ENCODE measurements around the gene MTA2. TPM values are rescaled to one million over a fixed set of nuclear protein-coding genes. Genes with fewer than 3 reads are reported as not detected.
"Not testable (repeated sequence)": the region's sequence is repeated elsewhere in the genome, so short reads cannot be mapped to it uniquely, and the experiment has no call there.

The MTA2 gene
- 172 TPM for total RNA-seq (ENCODE audit: unreplicated experiment)
- long read RNA-seq, partial matches to known transcripts: 3 of 8 reads
- long read RNA-seq, other reads (novel, unspliced or antisense): 1 of 8 reads

DNA sequence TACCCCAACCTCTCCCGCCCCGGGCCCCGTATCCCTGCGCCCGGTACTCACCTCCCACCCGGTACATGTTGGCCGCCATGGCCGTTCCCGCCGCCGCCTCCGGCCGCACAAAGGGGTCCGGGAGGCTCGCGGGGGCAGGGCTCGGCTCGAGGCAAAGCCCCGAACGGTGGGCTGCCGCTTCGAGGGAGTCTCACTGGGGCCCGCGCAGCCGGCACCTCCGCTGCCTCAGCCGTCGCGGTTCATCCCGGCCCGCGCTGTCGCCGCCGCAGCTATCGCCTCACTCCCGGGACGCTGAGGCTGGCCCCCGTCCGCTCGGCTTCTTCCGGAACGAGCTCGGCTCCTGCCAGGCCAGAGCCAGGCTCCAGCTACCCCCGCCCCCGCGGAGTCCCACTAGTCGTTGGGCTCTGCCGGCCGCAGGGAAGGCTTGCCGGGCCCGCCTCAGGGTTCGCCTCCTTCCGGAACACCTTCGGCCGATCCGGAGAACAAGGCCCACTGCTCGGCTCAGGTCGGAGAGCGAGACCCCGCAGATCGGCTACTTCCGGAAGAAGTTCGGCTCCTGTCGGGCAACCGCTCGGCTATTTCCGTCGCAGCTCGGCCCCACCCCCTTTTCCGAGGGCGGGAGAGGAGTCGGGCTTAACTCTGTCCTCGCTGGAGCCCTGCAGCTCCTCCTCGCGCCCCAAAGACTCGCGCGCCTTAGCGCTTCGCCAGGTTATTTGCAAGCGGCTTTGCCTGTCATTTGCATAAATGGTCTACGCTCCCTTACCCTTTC, at the start of gene MTA2:
Gene MTA2, minus strand, starts transcription at position 494 of the 769 bp plus-strand sequence. Its CDS starts 415 bp downstream, at position 79.
- Mint-ChIP-seq H3K4me1 (ENCODE audit: low read depth, unreplicated experiment) (peaks cover 23% of the 10 kb centered on the region), H3K4me3 (ENCODE audit: unreplicated experiment) (peak within 1 kb of the TSS; percentile 99), H3K36me3 (ENCODE audit: unreplicated experiment) (peaks cover 8% of the 10 kb centered on the region), H3K27ac (ENCODE audit: unreplicated experiment) (peak within 1 kb of the TSS; percentile 93), H3K9me3 (ENCODE audit: unreplicated experiment) (peaks cover 29% of the 10 kb centered on the region), H3K27me3 (ENCODE audit: unreplicated experiment) (peaks cover 27% of the 10 kb centered on the region)
- no peak for TF ChIP-seq CTCF (IDR thresholded peaks at IDR 0.05; ENCODE audit: partially characterized antibody, unreplicated experiment)
- peak; percentile 98 for DNase-seq

DNA sequence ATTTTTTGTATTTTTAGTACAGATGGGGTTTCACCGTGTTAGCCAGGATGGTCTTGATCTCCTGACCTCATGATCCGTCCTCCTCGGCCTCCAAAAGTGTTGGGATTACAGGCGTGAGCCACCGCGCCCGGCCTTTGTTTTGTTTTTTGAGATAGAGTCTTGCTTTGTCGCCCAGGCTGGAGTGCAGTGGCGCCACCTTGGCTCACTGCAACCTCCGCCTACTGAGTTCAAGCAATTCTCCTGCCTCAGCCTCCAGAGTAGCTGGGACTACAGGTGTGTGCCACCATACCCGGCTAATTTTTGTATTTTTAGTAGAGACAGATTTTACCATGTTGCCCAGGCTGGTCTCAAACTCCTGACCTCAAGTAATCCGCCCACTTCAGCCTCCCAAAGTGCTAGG, 48.6 kb upstream of the MTA2 start:
- peaks cover 12% of the 10 kb centered on the region for H3K4me1 Mint-ChIP-seq (ENCODE audit: low read depth, unreplicated experiment)

GRCh38 chr11:62649486-62649885, 47.8 kb upstream of the MTA2 start:
- Mint-ChIP-seq H3K4me1 (ENCODE audit: low read depth, unreplicated experiment) (peaks cover 15% of the 10 kb centered on the region), H3K27me3 (ENCODE audit: unreplicated experiment) (peaks cover 9% of the 10 kb centered on the region), H3K36me3 (ENCODE audit: unreplicated experiment) (no peaks in the 10 kb centered on the region), H3K9me3 (ENCODE audit: unreplicated experiment) (peaks cover 13% of the 10 kb centered on the region), H3K4me3 (ENCODE audit: unreplicated experiment) (no peak overlapping the region), H3K27ac (ENCODE audit: unreplicated experiment) (no peak overlapping the region)
- no peak for TF ChIP-seq CTCF (IDR thresholded peaks at IDR 0.05; ENCODE audit: partially characterized antibody, unreplicated experiment)
- DNase-seq: no peak

More for the DNA sequence above, 48.6 kb upstream of the MTA2 start:
- H3K9me3 Mint-ChIP-seq (ENCODE audit: unreplicated experiment): peaks cover 13% of the 10 kb centered on the region
- H3K27ac Mint-ChIP-seq (ENCODE audit: unreplicated experiment); H3K4me3 Mint-ChIP-seq (ENCODE audit: unreplicated experiment); H3K36me3 Mint-ChIP-seq (ENCODE audit: unreplicated experiment); DNase-seq; H3K27me3 Mint-ChIP-seq (ENCODE audit: unreplicated experiment): not testable (repeated sequence)

DNA sequence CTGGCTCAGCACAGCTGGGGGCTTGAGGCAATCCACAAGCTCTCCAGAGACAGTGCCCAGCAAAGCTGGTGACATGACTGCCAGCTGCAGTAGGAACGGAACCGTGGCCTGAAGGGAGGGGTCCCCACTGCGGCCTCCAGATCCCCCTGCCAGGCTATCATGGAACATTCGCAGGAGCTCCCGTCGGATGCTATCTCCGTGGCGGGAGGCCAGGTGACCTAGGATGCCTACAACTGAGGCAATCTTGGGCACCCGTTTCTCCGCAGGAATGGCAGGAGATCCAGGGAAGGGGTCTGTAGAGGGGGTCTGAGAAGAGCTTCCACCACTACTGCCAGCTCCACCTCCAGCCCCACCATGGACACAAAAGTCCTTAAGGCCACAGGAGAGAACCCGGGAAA, 47.3 kb upstream of the MTA2 start:
- peaks cover 15% of the 10 kb centered on the region for H3K4me1 Mint-ChIP-seq (ENCODE audit: low read depth, unreplicated experiment)
- H3K36me3 Mint-ChIP-seq (ENCODE audit: unreplicated experiment): no peaks in the 10 kb centered on the region
- no peak for DNase-seq
- H3K27ac Mint-ChIP-seq (ENCODE audit: unreplicated experiment): no peak overlapping the region
- H3K27me3 Mint-ChIP-seq (ENCODE audit: unreplicated experiment): peaks cover 9% of the 10 kb centered on the region
- H3K9me3 Mint-ChIP-seq (ENCODE audit: unreplicated experiment): peaks cover 13% of the 10 kb centered on the region
- TF ChIP-seq CTCF (IDR thresholded peaks at IDR 0.05; ENCODE audit: partially characterized antibody, unreplicated experiment): no peak
- H3K4me3 Mint-ChIP-seq (ENCODE audit: unreplicated experiment): no peak overlapping the region

DNA sequence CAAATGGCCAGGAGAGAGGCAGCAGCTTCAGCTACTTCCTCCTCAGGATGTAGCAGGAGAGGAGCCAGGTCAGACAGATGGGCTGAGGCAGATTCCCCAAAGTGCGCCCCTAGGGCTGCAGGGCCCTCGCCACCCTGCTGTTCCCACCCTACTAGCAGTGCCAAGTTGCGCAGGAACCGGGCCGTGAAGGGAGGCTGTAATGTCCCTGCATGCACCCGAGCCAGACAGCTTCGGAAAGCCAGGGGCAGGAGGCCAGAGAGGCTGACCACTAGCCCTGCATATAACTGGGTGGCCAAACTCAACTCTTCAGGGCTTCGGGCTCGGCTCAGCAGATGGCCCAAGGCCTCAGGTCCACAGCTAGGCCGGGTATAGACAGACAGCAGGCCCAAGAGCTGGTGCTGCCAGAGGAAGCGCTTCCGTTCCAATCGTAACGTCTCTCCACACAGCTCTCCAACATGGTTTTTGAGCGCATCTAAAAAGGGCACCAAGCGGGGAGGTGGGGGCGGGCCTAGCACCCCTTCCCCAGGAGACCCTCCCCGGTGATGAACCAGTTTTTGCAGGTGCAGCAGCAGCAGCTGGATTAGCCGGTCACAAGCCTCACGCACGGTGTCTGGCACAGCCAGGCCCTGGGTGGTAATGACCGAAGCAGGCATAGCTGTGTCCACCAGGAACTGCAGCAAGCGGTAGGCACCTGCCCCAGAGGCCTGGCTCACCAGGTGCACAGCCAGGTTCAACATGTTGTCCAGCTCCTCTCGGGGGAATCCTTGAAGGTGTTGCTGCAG, 46.7 kb upstream of the MTA2 start:
- Mint-ChIP-seq H3K9me3 (ENCODE audit: unreplicated experiment) (peaks cover 10% of the 10 kb centered on the region), H3K27me3 (ENCODE audit: unreplicated experiment) (peaks cover 9% of the 10 kb centered on the region), H3K4me3 (ENCODE audit: unreplicated experiment) (no peak overlapping the region), H3K4me1 (ENCODE audit: low read depth, unreplicated experiment) (peaks cover 15% of the 10 kb centered on the region), H3K36me3 (ENCODE audit: unreplicated experiment) (no peaks in the 10 kb centered on the region), H3K27ac (ENCODE audit: unreplicated experiment) (no peak overlapping the region)
- no peak for DNase-seq
- no peak for TF ChIP-seq CTCF (IDR thresholded peaks at IDR 0.05; ENCODE audit: partially characterized antibody, unreplicated experiment)

All from glutamatergic neuron (in vitro differentiated cells).